DOHH2 (cell line): ENCODE results near the gene ECI2.

Experiments
- CTCF ChIP-seq: fragments of 200-600 bp; sonication (generic); IDR thresholded peaks from one replicate; pipeline ENCODE4 v1.5.1; 2014; ENCODE audit warnings: antibody characterized with exemption, mild to moderate bottlenecking, low read depth, low read length; ENCODE audit not compliant: poor library complexity, severe bottlenecking
- EZH2phosphoT487 ChIP-seq: fragments of 200-600 bp; sonication (generic); IDR thresholded peaks from 2 replicates; pipeline ENCODE4 v1.6.1; 2017; ENCODE audit warnings: borderline replicate concordance, mild to moderate bottlenecking, antibody characterized with exemption, low read length, moderate library complexity, mixed read lengths

GRCh38 chr6:4114123-4114522, 21.3 kb downstream of the ECI2 start:
- TF ChIP-seq CTCF: no peak
- no peak for TF ChIP-seq EZH2phosphoT487
